GM23248 (cell line): Measurements from ENCODE around the gene CDYL.

Experiments used
- EZH2 ChIP-seq: fragments of 200-600 bp; sonication (generic); IDR thresholded peaks from 2 replicates; pipeline ENCODE4 v1.6.1; 2018; ENCODE audit warnings: antibody characterized with exemption, mild to moderate bottlenecking; ENCODE audit not compliant: insufficient read depth, poor library complexity, severe bottlenecking
- EZH2phosphoT487 ChIP-seq: fragments of 200-600 bp; sonication (generic); IDR thresholded peaks from 2 replicates; pipeline ENCODE4 v1.6.1; 2018; ENCODE audit warnings: antibody characterized with exemption, moderate library complexity, mild to moderate bottlenecking, low read depth; ENCODE audit not compliant: insufficient read depth

DNA sequence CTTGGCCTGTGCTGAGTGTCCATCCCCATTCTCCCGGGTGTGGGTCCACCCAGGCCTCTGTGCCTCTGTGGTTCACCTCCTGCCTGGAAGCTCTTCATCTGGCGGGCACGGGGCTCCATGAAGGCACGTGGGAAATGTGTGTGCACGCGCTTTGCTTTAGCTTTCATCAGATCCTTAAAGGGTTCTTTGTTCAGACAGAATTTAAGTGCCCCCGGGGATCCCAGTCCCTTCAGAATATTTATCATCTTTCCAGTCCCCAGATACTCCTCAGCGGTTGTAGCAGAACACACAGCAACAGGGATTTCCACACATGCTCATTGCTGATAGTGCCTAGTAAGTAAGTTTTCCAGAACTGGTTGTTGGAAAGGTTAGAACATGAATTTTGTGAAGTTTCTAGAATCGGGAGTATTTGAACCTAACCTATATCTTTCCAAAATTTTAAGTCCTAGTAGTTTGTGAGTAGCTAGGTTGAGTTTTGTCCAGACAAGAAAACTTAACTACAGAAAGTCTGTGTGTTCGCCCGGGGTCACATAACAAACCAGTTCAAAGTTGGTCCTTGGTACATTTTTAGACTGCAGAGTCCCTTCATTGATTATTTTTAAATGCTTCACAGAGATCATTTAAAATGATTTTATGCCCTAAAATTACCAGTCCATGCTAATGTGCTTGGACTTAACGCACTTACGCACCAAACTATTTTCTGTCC lies 159.9 kb downstream of the CDYL start:
- TF ChIP-seq EZH2: no peak
- TF ChIP-seq EZH2phosphoT487: no peak
